Activated naive CD4-positive, alpha-beta T cell treated with anti-CD3 and anti-CD28 coated beads for 36 hours (primary cell): ENCODE measurements around the gene FANCM. TPM values are rescaled to one million over a fixed set of nuclear protein-coding genes. Genes with fewer than 3 reads are reported as not detected.

Source experiments
- CTCF ChIA-PET: fragments of 350-600 bp; sonication (Branson Sonifier 250); formaldehyde crosslinking; loops from one replicate; lab custom pipeline; 2021; ENCODE audit warnings: antibody characterized with exemption; lab: Charles Lee
- DNase-seq: peaks from one replicate; pipeline ENCODE4 v3.0.0-alpha.2; 2020
- H3K27ac Mint-ChIP-seq: one replicate; pipeline ENCODE4 v1.8.0; 2021; ENCODE audit warnings: mild to moderate bottlenecking, mixed read lengths
- H3K27me3 Mint-ChIP-seq: one replicate; pipeline ENCODE4 v1.8.0; 2021; ENCODE audit warnings: low read depth, mixed read lengths
- H3K36me3 Mint-ChIP-seq: one replicate; pipeline ENCODE4 v1.8.0; 2021; ENCODE audit warnings: low read depth, mixed read lengths
- H3K4me1 Mint-ChIP-seq: one replicate; pipeline ENCODE4 v1.8.0; 2021; ENCODE audit warnings: low read depth, mixed read lengths
- H3K4me3 Mint-ChIP-seq: one replicate; pipeline ENCODE4 v1.8.0; 2021; ENCODE audit warnings: mild to moderate bottlenecking, moderate library complexity, mixed read lengths
- H3K9me3 Mint-ChIP-seq: one replicate; pipeline ENCODE4 v1.8.0; 2021; ENCODE audit warnings: mixed read lengths
- intact Hi-C: fragments of 100-400 bp; cut with micrococcal nuclease; formaldehyde crosslinking; loops from one replicate; pipeline ENCODE4 v1.15.1; 2023
- total RNA-seq, 2 experiments: library from RNA; stranded (reverse); gene quantifications; one replicate each; pipeline ENCODE4 v1.2.3, GENCODE V29; 2021

The FANCM gene
- total RNA-seq, 2 experiments from 2014 or later = 15.3 to 16.3 TPM

- no peaks in the 10 kb centered on the region for H3K27me3 Mint-ChIP-seq
- H3K4me3 Mint-ChIP-seq = no peak overlapping the region
- H3K36me3 Mint-ChIP-seq = peaks cover 2% of the 10 kb centered on the region
- no peaks in the 10 kb centered on the region for H3K9me3 Mint-ChIP-seq
- peaks cover 15% of the 10 kb centered on the region for H3K4me1 Mint-ChIP-seq
- no peak overlapping the region for H3K27ac Mint-ChIP-seq
- DNase-seq = no peak
- intact Hi-C loops = no loop called here
- CTCF ChIA-PET = no interaction called here
Observed at GRCh38 chr14:45249856-45250575, 114.3 kb downstream of the FANCM start.

Other genes starting within 250 kb of the FANCM start
- gene KLHL28, start 174.0 kb upstream of the FANCM start, total RNA-seq = 10 to 100 TPM; 10.8 to 12.7 TPM
- 1 to 10 TPM; 3.1 to 3.3 TPM for gene TOGARAM1, start 173.7 kb upstream of the FANCM start, total RNA-seq
- 10 to 100 TPM; 32.0 to 35.6 TPM for gene PRPF39, start 51.8 kb upstream of the FANCM start, total RNA-seq
- gene FKBP3, start 1.4 kb upstream of the FANCM start, total RNA-seq = 10 to 100 TPM; 47.6 to 50.8 TPM
- 10 to 100 TPM; 55.5 to 56.8 TPM for gene MIS18BP1, start 117.3 kb downstream of the FANCM start, total RNA-seq